SK-N-SH (cell line): ENCODE data around the gene FUT7.

Source experiments
- EP300 ChIP-seq, 2 experiments: IDR thresholded peaks; 2 replicates each; pipeline versions ENCODE4 v1.4.0 to v1.6.1; 2012; ENCODE audit warnings: borderline replicate concordance in 1 of 2, low read depth in 1 of 2, low read length in 1 of 2
- EZH2phosphoT487 ChIP-seq: fragments of 200-600 bp; sonication (generic); IDR thresholded peaks from 2 replicates; pipeline ENCODE4 v1.6.1; 2017; ENCODE audit warnings: low read depth, mixed run types, mild to moderate bottlenecking, antibody characterized with exemption, moderate library complexity, borderline replicate concordance
- JUND ChIP-seq: IDR thresholded peaks from 2 replicates; pipeline ENCODE4 v1.4.0; 2012
- MXI1 ChIP-seq: IDR thresholded peaks from 2 replicates; pipeline ENCODE4 v1.6.1; 2012; ENCODE audit warnings: mild to moderate bottlenecking, low read depth, low read length, improper control_type of control experiment
- NRF1 ChIP-seq: IDR thresholded peaks from 2 replicates; pipeline ENCODE4 v1.6.1; 2012; ENCODE audit warnings: low read depth, mild to moderate bottlenecking, low read length
- POLR2AphosphoS5 ChIP-seq: IDR thresholded peaks from 2 replicates; pipeline ENCODE4 v1.6.1; 2012; ENCODE audit warnings: low read depth, low read length
- RXRA ChIP-seq: IDR thresholded peaks from 2 replicates; pipeline ENCODE4 v1.4.0; 2012; ENCODE audit warnings: low read depth, mild to moderate bottlenecking, borderline replicate concordance
- SMC3 ChIP-seq: IDR thresholded peaks from 2 replicates; pipeline ENCODE4 v1.6.1; 2012; ENCODE audit warnings: low read depth, low read length, improper control_type of control experiment
- TEAD4 ChIP-seq: IDR thresholded peaks from 2 replicates; pipeline ENCODE4 v1.4.0; 2012; ENCODE audit warnings: mild to moderate bottlenecking, borderline replicate concordance; ENCODE audit not compliant: insufficient read depth
- TF ChIP-seq, protein P1 (sequence below): fragments of 200-600 bp; sonication (generic); IDR thresholded peaks from 2 replicates; pipeline ENCODE4 v1.6.1; 2017; ENCODE audit warnings: antibody characterized with exemption, mild to moderate bottlenecking, moderate library complexity
- TF ChIP-seq, protein P2 (sequence below): IDR thresholded peaks from 2 replicates; pipeline ENCODE4 v1.6.1; 2012; ENCODE audit warnings: mild to moderate bottlenecking, low read depth, low read length, moderate library complexity
- TF ChIP-seq, protein P3 (sequence below): IDR thresholded peaks from 2 replicates; pipeline ENCODE4 v1.4.0; 2012; ENCODE audit warnings: low read depth
- TF ChIP-seq, protein P4 (sequence below): IDR thresholded peaks from 2 replicates; pipeline ENCODE4; 2012

DNA sequence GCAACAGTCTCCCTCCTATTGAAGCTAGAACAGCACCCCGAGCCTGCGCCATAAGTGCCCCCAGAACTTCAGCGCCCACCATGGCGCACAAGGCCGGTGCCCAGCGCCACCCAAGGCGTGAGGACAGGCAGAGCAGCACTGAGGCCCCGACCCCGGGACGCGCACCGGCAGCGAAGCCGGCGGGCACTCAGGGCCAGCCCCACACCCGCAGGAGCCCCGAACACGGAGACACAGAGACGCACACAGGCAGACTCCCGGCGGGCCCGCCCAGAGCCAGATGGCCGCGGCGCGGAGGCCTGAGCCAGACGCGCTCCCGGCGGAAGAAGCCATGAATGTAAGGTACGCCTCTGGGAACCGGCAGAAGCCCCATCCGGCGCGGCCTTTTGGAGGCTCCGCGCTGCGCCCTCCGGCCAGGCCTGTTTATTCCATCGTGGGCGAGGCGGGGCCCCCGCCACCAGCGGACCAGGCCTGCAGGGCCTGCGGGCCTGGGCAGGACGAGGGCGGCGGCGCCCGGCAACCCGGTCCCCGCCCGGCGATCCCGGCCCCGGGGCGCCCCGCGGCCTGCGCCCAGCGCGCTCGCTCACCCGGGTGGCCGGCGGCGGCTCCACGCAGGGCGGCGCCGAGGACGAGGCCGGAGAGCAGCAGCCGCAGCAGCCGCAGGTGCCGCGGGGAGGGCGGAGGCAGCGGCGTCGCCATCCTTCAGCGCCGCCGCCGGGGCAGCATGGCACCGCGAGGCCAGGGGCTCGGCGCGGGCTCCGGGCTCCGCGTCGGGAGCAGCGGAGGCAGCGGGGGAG, 13.6 kb upstream of the FUT7 start:
- no peak for TF ChIP-seq NRF1
- TF ChIP-seq, protein P1, sequence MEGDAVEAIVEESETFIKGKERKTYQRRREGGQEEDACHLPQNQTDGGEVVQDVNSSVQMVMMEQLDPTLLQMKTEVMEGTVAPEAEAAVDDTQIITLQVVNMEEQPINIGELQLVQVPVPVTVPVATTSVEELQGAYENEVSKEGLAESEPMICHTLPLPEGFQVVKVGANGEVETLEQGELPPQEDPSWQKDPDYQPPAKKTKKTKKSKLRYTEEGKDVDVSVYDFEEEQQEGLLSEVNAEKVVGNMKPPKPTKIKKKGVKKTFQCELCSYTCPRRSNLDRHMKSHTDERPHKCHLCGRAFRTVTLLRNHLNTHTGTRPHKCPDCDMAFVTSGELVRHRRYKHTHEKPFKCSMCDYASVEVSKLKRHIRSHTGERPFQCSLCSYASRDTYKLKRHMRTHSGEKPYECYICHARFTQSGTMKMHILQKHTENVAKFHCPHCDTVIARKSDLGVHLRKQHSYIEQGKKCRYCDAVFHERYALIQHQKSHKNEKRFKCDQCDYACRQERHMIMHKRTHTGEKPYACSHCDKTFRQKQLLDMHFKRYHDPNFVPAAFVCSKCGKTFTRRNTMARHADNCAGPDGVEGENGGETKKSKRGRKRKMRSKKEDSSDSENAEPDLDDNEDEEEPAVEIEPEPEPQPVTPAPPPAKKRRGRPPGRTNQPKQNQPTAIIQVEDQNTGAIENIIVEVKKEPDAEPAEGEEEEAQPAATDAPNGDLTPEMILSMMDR: no peak
- TF ChIP-seq, protein P2, sequence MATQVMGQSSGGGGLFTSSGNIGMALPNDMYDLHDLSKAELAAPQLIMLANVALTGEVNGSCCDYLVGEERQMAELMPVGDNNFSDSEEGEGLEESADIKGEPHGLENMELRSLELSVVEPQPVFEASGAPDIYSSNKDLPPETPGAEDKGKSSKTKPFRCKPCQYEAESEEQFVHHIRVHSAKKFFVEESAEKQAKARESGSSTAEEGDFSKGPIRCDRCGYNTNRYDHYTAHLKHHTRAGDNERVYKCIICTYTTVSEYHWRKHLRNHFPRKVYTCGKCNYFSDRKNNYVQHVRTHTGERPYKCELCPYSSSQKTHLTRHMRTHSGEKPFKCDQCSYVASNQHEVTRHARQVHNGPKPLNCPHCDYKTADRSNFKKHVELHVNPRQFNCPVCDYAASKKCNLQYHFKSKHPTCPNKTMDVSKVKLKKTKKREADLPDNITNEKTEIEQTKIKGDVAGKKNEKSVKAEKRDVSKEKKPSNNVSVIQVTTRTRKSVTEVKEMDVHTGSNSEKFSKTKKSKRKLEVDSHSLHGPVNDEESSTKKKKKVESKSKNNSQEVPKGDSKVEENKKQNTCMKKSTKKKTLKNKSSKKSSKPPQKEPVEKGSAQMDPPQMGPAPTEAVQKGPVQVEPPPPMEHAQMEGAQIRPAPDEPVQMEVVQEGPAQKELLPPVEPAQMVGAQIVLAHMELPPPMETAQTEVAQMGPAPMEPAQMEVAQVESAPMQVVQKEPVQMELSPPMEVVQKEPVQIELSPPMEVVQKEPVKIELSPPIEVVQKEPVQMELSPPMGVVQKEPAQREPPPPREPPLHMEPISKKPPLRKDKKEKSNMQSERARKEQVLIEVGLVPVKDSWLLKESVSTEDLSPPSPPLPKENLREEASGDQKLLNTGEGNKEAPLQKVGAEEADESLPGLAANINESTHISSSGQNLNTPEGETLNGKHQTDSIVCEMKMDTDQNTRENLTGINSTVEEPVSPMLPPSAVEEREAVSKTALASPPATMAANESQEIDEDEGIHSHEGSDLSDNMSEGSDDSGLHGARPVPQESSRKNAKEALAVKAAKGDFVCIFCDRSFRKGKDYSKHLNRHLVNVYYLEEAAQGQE: no peak
- TF ChIP-seq SMC3: no peak
- TF ChIP-seq EZH2phosphoT487: no peak
- TF ChIP-seq RXRA: no peak
- TF ChIP-seq, protein P3, sequence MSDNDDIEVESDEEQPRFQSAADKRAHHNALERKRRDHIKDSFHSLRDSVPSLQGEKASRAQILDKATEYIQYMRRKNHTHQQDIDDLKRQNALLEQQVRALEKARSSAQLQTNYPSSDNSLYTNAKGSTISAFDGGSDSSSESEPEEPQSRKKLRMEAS: no peak; the same call in 1 of the 2 replicates
- TF ChIP-seq JUND: no peak
- no peak for TF ChIP-seq TEAD4
- TF ChIP-seq POLR2AphosphoS5: no peak
- no peak for TF ChIP-seq MXI1
- TF ChIP-seq, protein P4, sequence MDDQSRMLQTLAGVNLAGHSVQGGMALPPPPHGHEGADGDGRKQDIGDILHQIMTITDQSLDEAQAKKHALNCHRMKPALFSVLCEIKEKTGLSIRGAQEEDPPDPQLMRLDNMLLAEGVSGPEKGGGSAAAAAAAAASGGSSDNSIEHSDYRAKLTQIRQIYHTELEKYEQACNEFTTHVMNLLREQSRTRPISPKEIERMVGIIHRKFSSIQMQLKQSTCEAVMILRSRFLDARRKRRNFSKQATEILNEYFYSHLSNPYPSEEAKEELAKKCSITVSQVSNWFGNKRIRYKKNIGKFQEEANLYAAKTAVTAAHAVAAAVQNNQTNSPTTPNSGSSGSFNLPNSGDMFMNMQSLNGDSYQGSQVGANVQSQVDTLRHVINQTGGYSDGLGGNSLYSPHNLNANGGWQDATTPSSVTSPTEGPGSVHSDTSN: no peak
- TF ChIP-seq EP300 (IDR thresholded peaks at IDR 0.05; ENCODE audit: borderline replicate concordance in 1 of 2, low read depth in 1 of 2, low read length in 1 of 2): no peak
